ENCODE data around the gene LGR4.

Gene LGR4

DNA sequence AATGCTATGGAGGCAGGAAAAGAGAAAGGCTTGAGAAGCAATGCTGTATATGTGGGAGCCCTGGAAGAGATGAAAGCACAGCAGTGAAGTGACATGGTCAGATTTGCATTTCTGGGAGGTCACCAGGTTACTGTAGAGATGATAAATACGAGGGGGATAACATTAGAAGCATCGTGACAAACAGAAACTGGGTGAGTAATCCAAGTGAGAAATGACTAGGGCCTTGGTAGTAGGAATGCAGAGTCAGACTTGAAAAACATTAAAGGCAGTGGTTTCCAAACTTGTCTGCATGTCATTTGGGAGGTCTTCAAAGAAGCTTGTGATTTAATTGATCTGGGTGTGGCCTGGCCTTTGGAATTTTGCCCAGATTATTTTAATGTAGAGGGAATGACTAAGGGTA lies 153.5 kb downstream of the LGR4 start:
- H3K27ac ChIP-seq (ENCODE audit: low read depth, low read length) = no peak overlapping the region

DNA sequence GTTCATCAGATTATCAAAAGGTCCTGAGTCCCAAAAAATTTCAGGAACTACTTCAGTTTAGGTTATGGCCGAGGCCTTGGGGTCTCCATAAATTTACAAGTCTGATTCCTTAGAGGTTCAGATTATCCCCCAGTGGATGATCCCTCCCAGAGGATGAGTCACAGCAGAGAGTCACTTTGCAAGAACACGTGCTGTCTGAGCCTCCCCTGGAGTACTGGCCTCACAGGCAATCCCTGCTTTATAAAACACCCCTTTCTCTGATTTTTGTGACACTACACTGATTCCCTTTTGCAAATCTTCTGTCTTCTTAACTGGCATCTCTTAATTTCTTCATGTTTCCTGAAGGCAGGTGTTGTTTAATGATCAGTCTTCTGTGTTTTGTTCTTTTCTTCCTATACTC lies 154.8 kb downstream of the LGR4 start:
- Histone ChIP-seq H3K27me3 (ENCODE audit: control insufficient read depth, insufficient read depth, low read length) (no peaks in the 10 kb centered on the region), H3K36me3 (ENCODE audit: control insufficient read depth, insufficient read depth, low read length) (no peaks in the 10 kb centered on the region), H3K4me1 (ENCODE audit: control insufficient read depth, insufficient read depth, low read length) (peaks cover 10% of the 10 kb centered on the region; the same call in 1 of the 2 replicates), H3K27ac (ENCODE audit: low read depth, low read length) (no peak overlapping the region), H3K9ac (ENCODE audit: low read depth, low read length) (no peak overlapping the region), H3K4me3 (ENCODE audit: low read depth, low read length) (no peak overlapping the region), H3K9me3 (ENCODE audit: control insufficient read depth, insufficient read depth, low read length) (peaks cover 10% of the 10 kb centered on the region; the same call in 1 of the 2 replicates)

More for the DNA sequence above, 153.5 kb downstream of the LGR4 start:
- no peak overlapping the region for H3K9ac ChIP-seq (ENCODE audit: low read depth, low read length)
- no peak overlapping the region for H3K4me3 ChIP-seq (ENCODE audit: low read depth, low read length)
- H3K9me3 ChIP-seq (ENCODE audit: control insufficient read depth, insufficient read depth, low read length) = peaks cover 10% of the 10 kb centered on the region; the same call in 1 of the 2 replicates
- peaks cover 7% of the 10 kb centered on the region; the same call in 1 of the 2 replicates for H3K4me1 ChIP-seq (ENCODE audit: control insufficient read depth, insufficient read depth, low read length)
- no peaks in the 10 kb centered on the region for H3K27me3 ChIP-seq (ENCODE audit: control insufficient read depth, insufficient read depth, low read length)
- no peaks in the 10 kb centered on the region for H3K36me3 ChIP-seq (ENCODE audit: control insufficient read depth, insufficient read depth, low read length)

Measured in HUES48 (cell line).